ENCODE data around the gene MEGF6.

- TF ChIP-seq CTCF (IDR thresholded peaks at IDR 0.05; ENCODE audit: extremely low read depth in 1 of 2, insufficient read depth in 1 of 2, low read depth in 1 of 2, low read length in 2 of 2): no peak
- TF ChIP-seq MAX (IDR thresholded peaks at IDR 0.05; ENCODE audit: insufficient read depth, insufficient read length): no peak
- no peak for TF ChIP-seq POLR2AphosphoS5 (IDR thresholded peaks at IDR 0.05; ENCODE audit: insufficient read depth, low read depth, low read length)
- no peak for TF ChIP-seq MYC (IDR thresholded peaks at IDR 0.05; ENCODE audit: low read depth, low read length)
- TF ChIP-seq FOS (IDR thresholded peaks at IDR 0.05; ENCODE audit: borderline replicate concordance, insufficient read depth, low read length): no peak
- TF ChIP-seq POLR2A (IDR thresholded peaks at IDR 0.05; ENCODE audit: low read depth, low read length): no peak
- no peak for TF ChIP-seq GATA2 (IDR thresholded peaks at IDR 0.05; ENCODE audit: insufficient read depth, insufficient read length, low read depth, low read length)
Observed at GRCh38 chr1:3501437-3501836, 109.9 kb downstream of the MEGF6 start.

Measured in endothelial cell of umbilical vein (primary cell).